Upper lobe of right lung (tissue), 1 donor: ENCODE data around the gene C1orf116. TPM values are rescaled to one million over a fixed set of nuclear protein-coding genes. Genes with fewer than 3 reads are reported as not detected.

ENCODE experiments used
- ATAC-seq: fragments of 200-7000 bp; cut with Tn5 transposase; one replicate; pipeline ENCODE4 v1.9.1; 2020; ENCODE audit warnings: mild to moderate bottlenecking, moderate library complexity
- DNase-seq: peaks from one replicate; pipeline ENCODE4 v3.0.0-alpha.2; 2020
- H3K27ac ChIP-seq: fragments of 200-600 bp; one replicate; pipeline ENCODE4 v1.8.0; 2022
- H3K27me3 ChIP-seq: fragments of 200-600 bp; one replicate; pipeline ENCODE4 v1.8.0; 2022; ENCODE audit warnings: mild to moderate bottlenecking
- H3K36me3 ChIP-seq: fragments of 200-600 bp; one replicate; pipeline ENCODE4 v1.8.0; 2022
- H3K4me1 ChIP-seq: fragments of 200-600 bp; one replicate; pipeline ENCODE4 v1.8.0; 2022
- H3K4me3 ChIP-seq: fragments of 200-600 bp; one replicate; pipeline ENCODE4 v1.8.0; 2022; ENCODE audit warnings: mild to moderate bottlenecking
- H3K9me3 ChIP-seq: fragments of 200-600 bp; one replicate; pipeline ENCODE4 v1.8.0; 2022
- intact Hi-C: fragments of 100-400 bp; cut with DNase I; formaldehyde crosslinking; loops from one replicate; pipeline ENCODE4 v1.11.0; 2022
- total RNA-seq: library from RNA; stranded (reverse); fragmentation: NEBNext Ultra II Directional; extraction: Animal tissue kit (Norgen Biotek cat#: 25700); gene quantifications from one replicate; pipeline ENCODE4 v1.2.1, GENCODE V29; 2021
- TF ChIP-seq, protein P1 (sequence below): fragments of 200-600 bp; IDR thresholded peaks from one replicate; pipeline ENCODE4 v1.8.0; 2022; ENCODE audit warnings: antibody characterized with exemption
- donor health status: DM: no; HTN: yes; CAD: no; lungs with severe emphysema.

The C1orf116 gene
- total RNA-seq, 1 donor from 2014 or later, result 128 TPM

DNA sequence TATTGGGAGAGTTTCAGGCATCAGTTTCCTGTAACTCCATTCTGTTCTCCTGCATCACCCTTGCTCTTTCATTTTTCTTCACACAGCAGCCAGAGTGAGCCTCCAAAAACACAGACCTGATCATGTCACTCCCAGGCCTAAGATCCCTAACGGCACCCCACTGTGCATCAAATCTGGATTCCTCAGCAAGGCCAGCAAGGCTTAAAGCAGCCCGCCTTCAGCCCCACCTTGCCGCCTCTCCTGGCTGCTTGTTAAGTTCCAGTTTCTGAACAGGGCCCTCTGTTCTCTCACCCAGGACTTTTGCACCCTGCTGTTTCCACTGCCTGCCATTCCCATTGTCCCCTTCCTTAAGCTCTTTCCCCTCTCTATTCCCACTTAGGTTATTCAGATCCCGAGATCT, 29.3 kb downstream of the C1orf116 start:
- Histone ChIP-seq H3K27ac (peak overlapping the region; percentile 66), H3K36me3 (no peaks in the 10 kb centered on the region)
- no peak for ATAC-seq

DNA sequence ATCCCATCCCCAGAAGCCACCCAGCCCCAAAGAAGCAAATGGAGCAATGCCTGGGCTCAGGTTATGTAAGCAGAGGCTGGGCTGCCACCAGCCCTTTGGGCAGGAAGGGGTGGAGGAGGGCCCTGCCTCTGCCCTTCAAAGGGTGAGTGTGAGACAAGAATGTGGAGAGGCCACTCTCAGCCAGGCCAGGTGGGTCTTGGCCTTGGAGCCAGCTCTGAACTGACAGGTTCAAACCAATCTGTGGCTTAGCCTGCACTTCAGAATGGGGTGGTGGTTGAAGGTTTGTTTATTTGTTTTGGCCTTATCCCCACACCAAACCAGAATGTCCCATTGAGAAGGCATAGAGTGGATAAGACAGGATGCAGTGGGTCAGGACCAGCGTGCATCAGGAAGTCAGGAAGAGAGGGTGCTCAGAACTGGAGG, 29.8 kb downstream of the C1orf116 start:
- Histone ChIP-seq H3K27me3 (no peaks in the 10 kb centered on the region), H3K4me3 (no peak overlapping the region), H3K36me3 (no peaks in the 10 kb centered on the region), H3K27ac (peak overlapping the region; percentile 68), H3K9me3 (no peaks in the 10 kb centered on the region), H3K4me1 (peaks cover 18% of the 10 kb centered on the region)
- intact Hi-C loops, result no loop called here
- ATAC-seq, result peak; percentile 93
- TF ChIP-seq, protein P1, sequence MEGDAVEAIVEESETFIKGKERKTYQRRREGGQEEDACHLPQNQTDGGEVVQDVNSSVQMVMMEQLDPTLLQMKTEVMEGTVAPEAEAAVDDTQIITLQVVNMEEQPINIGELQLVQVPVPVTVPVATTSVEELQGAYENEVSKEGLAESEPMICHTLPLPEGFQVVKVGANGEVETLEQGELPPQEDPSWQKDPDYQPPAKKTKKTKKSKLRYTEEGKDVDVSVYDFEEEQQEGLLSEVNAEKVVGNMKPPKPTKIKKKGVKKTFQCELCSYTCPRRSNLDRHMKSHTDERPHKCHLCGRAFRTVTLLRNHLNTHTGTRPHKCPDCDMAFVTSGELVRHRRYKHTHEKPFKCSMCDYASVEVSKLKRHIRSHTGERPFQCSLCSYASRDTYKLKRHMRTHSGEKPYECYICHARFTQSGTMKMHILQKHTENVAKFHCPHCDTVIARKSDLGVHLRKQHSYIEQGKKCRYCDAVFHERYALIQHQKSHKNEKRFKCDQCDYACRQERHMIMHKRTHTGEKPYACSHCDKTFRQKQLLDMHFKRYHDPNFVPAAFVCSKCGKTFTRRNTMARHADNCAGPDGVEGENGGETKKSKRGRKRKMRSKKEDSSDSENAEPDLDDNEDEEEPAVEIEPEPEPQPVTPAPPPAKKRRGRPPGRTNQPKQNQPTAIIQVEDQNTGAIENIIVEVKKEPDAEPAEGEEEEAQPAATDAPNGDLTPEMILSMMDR, result no peak
- peak; percentile 92 for DNase-seq

More for the DNA sequence above, 29.3 kb downstream of the C1orf116 start:
- H3K9me3 ChIP-seq, result no peaks in the 10 kb centered on the region
- intact Hi-C loops, result no loop called here
- H3K4me3 ChIP-seq, result no peak overlapping the region
- H3K4me1 ChIP-seq, result peaks cover 18% of the 10 kb centered on the region
- DNase-seq, result no peak
- no peaks in the 10 kb centered on the region for H3K27me3 ChIP-seq
- TF ChIP-seq, protein P1, result no peak

DNA sequence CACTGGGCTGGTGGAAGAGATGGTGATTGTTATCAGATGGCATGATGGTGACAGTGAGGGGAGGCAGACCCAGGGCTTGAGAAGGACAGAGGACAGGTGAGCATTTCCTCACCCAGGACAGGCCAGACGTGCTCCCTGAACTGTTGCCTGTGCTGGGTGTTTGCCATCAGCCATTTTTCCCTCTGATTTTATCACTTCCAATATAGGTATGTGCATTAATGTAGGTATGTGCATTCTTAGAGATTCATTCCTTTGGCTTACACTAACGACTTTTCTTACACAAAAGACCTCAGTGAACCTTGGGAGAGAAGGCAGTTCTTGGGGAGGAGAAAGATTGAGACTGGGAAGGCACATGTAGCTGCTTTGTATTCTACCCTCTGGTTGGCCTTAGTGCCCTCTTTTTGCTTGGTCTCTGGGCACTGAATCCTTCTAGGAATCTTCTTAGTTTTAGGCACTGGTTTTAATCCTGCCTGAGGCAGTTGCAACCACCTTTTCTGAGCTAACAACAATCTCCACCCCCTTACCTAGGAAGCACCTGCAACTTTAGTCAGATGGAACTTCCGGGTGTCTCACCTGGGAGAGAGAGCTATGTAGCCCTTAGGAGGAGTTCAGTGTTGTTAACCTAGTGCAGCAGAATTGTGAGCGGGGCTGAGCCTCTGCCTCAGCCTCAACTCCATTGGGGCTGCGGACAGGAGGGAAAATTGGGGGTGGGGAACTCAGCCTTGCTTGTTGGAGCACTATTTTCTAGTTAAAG, 30.9 kb downstream of the C1orf116 start:
- H3K9me3 ChIP-seq, result no peaks in the 10 kb centered on the region
- H3K4me1 ChIP-seq, result peaks cover 12% of the 10 kb centered on the region
- DNase-seq (no peak), ATAC-seq (no peak)
- intact Hi-C loops, result no loop called here
- H3K27ac ChIP-seq, result no peak overlapping the region
- H3K27me3 ChIP-seq, result no peaks in the 10 kb centered on the region
- H3K36me3 ChIP-seq, result no peaks in the 10 kb centered on the region
- TF ChIP-seq, protein P1, result no peak
- no peak overlapping the region for H3K4me3 ChIP-seq

DNA sequence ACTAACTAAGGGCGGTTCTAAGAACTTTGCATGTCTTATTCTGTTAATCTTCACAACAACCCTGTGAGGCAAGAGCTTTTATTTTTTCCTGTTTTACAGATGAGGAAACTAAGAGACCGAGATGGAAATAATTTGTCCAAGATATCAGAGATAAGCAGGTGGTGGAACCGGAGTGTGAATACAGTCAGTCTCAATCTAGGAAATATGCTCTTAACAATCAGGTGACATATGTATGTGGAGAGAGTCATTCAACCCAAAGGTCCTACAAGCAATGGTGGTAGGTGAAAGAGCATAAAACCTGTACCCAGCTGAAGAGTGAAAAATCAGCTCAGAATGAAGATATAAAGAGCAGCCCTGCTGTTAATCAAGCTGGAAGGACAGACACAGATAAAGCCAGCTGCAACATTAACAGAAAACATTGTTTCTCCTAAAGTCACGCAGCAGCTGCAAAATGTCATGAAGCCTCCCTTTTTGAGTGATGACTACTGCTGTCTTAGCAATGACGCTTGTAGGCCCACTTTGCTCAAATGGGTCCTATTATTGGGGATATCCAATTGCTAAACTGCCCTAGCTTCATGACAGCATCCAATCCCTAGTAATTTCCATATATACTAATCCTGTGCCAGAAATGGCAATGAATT, 31.8 kb downstream of the C1orf116 start:
- intact Hi-C loops, result no loop called here
- TF ChIP-seq, protein P1, result no peak
- H3K36me3 ChIP-seq, result no peaks in the 10 kb centered on the region
- no peaks in the 10 kb centered on the region for H3K9me3 ChIP-seq
- DNase-seq, result no peak
- H3K27me3 ChIP-seq, result no peaks in the 10 kb centered on the region
- ATAC-seq, result no peak
- H3K27ac ChIP-seq, result no peak overlapping the region
- no peak overlapping the region for H3K4me3 ChIP-seq
- peaks cover 10% of the 10 kb centered on the region for H3K4me1 ChIP-seq

DNA sequence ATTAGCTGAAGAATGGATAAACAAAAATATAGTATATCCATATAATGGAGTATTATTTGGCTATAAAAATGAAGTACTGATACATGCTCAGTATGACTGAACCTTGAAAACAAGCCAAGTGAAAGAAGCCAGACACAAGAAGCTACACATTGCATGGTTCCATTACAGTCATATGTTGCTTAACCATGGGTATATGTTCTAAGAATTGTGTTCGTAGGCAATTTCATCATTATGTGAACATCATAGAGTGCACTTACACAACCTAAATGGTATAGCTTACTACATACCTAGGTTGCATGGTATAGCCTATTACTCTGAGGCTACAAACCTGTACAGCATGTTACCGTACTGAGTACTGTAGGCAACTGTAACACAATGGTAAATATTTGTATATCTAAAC, 33.7 kb downstream of the C1orf116 start:
- Histone ChIP-seq H3K36me3 (no peaks in the 10 kb centered on the region), H3K27me3 (no peaks in the 10 kb centered on the region), H3K4me3 (no peak overlapping the region), H3K9me3 (no peaks in the 10 kb centered on the region), H3K4me1 (peaks cover 3% of the 10 kb centered on the region), H3K27ac (no peak overlapping the region)
- intact Hi-C loops, result no loop called here
- DNase-seq, result no peak
- ATAC-seq, result no peak
- TF ChIP-seq, protein P1, result no peak
